Mammary epithelial cell (primary cell): ENCODE measurements around the gene TMEM87B.

Source experiments
- CTCF ChIP-seq, 2 donors: IDR thresholded peaks in 1 of 2; conservative IDR thresholded peaks in 1 of 2; 2 replicates each; pipeline ENCODE4 v1.5.1; 2011 to 2012; ENCODE audit warnings: inconsistent platforms in 2 of 2, low read length in 2 of 2, mild to moderate bottlenecking in 2 of 2, control low read depth in 1 of 2, low read depth in 1 of 2; ENCODE audit not compliant: insufficient read depth in 1 of 2; ENCODE audit errors: extremely low read depth in 1 of 2
- EZH2 ChIP-seq: IDR thresholded peaks from 2 replicates; pipeline ENCODE4 v1.6.1; 2012; ENCODE audit warnings: low read length, inconsistent platforms, borderline replicate concordance

- TF ChIP-seq CTCF (conservative IDR thresholded peaks at IDR 0.05 in 1 of 2, IDR thresholded peaks at IDR 0.05 in 1 of 2; ENCODE audit: extremely low read depth in 1 of 2, insufficient read depth in 1 of 2, low read depth in 1 of 2, low read length in 2 of 2) (no peak), EZH2 (no peak)
Observed at GRCh38 chr2:112085916-112086669, 31.0 kb downstream of the TMEM87B start.
